GM18858 (cell line): ENCODE results near the gene MYOM3.

Source experiments
- ATAC-seq: cut with Tn5 transposase; IDR thresholded peaks from one replicate; pipeline ENCODE4 v1.9.1; 2021; ENCODE audit not compliant: unreplicated experiment

The MYOM3 gene

DNA sequence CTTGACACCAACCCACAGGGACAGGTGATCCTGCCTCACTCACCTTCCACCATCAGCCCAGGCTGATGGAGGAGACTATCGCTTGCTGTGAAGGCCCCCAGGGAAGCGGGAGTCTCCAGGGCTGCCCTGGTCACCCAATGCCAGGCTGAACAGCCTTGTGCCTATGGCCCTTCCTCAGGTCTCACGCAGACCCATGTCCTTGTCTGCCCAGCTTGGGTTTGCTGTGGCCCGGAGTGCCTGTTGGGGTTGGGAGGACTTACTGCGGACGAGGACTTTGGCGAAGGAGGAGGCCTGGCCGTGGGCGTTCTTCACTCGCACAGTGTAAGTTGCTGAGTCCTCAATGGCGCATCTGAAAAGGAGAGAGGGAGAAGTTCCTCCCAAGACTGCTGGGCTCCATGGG lies 14.3 kb downstream of the MYOM3 start:
- ATAC-seq, result no peak

DNA sequence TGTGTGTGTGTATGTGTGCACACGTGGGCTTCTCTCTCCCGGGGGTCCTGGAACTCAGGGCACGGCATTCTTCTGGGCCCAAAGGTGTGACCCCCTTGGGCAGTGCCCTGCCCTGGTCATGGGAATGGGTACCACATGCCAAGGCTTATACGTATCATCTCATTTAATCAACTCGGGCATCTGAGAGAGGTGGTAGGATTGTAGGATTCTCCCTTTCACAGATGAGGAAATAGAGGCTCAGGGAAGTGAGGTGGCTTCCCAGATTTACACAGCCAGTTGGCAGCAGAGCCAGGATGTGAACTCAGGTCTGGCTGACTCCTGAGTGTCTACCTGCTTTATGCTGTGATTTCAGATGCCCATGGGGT lies 15.2 kb downstream of the MYOM3 start:
- ATAC-seq, result no peak

DNA sequence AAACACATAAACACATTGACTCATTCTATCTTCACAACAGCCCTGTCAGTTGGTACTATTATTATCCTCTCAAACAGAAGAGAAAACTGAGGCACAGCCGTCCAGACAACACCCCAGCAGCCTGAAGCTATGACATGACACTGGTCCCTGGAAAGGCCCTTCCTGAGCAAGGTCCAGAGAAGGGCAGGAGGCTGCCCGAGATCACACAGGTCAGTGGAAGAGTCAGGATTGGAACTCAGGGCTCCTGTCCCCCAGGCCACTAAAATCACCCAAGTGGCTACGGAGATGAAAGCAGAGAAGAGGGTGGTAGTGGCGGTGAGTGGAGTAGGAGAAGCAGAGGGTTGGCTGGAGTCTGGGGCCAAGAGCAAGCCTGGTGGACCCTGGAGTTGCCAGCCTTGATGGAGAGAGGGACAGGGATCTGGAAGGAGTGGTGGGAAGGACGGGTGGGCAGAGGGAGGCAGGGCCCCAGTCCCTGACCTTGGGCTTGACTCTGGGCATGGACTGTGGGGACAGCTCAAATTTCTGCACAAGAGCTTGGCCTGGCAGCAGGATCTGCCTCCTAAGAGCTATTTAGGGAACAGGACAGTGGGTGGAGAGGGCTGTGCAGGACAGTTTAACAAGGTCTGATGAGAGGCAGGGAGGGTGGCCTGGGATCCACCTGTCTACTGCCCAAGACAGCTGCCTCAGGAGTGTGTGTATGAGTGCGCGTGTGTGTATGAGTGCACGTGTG lies 15.8 kb downstream of the MYOM3 start:
- no peak for ATAC-seq

GRCh38 chr1:24095140-24095859 lies 16.6 kb downstream of the MYOM3 start:
- no peak for ATAC-seq

GRCh38 chr1:24094554-24094953 lies 17.4 kb downstream of the MYOM3 start:
- ATAC-seq, result no peak

DNA sequence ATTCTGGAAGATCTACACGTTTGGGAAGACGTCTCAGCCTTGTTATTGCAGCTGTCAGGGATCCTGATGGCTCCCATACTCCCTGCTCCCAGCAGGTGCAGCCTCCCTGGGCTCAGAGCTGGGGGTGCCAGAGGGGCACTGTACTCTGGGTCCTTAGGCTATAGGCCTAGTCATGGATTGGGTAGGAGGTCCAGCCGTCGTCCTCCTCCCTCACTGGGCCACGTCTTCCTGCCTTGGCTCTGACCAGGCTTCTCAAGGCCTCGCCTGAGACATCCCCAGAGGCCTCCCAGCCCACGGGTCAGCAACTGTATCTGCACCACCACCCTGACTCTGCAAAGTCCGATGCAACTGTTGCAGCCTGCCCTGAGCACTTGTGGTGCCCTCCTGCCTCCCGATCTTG lies 18.2 kb downstream of the MYOM3 start:
- ATAC-seq, result no peak

DNA sequence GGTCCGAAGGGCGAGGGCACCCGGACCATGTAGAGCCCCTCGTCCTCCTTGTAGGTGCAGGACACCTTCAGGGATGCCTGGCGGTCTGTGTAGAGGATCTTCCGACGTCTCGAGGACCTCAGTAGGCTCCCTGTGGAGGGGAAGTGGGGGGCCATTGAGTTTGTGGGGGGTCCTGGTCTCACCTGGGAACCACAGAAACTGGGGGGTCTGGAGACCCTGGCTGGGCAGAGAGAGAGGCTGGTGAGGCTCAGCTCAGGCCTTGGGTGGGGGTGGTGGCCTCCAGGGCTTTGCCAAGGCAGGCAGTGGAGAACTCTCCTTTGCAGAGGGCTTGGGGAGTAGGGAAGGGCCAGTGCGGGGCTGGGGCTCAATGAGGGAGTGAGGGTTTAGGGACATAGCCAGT lies 19.0 kb downstream of the MYOM3 start:
- ATAC-seq, result no peak

- ATAC-seq, result no peak
Measured at GRCh38 chr1:24091971-24092482, 19.9 kb downstream of the MYOM3 start.

- ATAC-seq, result no peak
Measured at GRCh38 chr1:24090736-24091135, 21.2 kb downstream of the MYOM3 start.

DNA sequence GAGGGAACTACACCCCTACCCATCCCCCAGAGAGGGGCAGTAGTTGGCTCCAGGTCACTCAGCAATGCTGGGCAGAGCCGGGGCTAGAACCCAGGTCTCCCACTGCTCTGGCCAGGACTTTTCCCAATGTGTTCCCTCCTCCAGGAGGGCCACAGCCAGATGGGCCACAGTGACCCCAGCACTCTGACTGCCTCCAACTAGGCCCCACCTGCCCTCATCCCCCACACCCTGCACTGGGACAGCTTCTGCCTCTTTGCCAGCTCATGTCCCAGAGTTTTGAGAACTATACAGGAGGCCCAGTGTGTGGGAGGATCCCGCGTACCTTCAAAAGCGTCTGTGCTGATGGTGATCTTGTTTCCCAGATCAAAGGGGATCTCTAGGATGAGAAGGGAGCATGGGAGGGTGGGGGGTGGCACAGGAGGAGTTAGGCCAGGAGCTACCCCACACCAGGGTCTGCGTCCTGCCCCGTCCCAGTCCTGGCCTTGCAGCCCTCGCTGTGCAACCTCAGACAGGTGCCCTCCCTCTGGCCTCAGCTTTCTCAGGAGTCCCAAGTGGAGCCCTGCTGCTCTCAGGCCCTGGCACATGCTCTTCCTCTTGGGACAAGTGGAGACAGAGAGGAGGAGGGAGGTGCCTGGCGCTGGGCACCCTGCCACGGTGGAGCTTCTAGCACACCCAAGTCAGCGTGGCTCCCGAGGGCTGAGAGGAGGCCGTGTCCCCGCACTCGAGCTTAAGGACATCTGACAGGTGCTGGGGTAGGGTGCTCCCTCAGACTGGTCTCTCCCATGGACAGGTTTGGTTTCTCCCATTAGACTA lies 22.0 kb downstream of the MYOM3 start:
- ATAC-seq, result no peak

GRCh38 chr1:24089027-24089742 lies 22.8 kb downstream of the MYOM3 start:
- no peak for ATAC-seq

- ATAC-seq, result no peak
Measured at GRCh38 chr1:24086466-24086865, 25.5 kb downstream of the MYOM3 start.

- no peak for ATAC-seq
Measured at GRCh38 chr1:24085546-24085945, 26.4 kb downstream of the MYOM3 start.

DNA sequence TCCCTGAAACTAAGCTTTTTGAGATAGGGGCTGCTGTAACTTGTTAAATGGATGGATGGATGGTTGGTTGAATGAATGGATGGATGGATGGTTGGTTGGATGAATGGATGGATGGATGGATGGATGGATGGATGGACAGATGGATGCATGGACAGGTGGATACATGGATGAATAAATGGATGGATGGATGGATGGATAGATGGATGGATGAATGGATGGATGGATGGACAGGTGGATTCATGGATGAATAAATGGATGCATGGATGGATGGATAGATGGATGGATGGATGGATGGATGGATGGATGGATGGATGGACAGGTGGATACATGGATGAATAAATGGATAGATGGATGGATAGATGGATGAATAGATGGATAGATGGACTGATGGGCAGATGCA lies 26.9 kb downstream of the MYOM3 start:
- ATAC-seq, result no peak

GRCh38 chr1:24084050-24084449 lies 27.9 kb downstream of the MYOM3 start:
- ATAC-seq, result no peak

DNA sequence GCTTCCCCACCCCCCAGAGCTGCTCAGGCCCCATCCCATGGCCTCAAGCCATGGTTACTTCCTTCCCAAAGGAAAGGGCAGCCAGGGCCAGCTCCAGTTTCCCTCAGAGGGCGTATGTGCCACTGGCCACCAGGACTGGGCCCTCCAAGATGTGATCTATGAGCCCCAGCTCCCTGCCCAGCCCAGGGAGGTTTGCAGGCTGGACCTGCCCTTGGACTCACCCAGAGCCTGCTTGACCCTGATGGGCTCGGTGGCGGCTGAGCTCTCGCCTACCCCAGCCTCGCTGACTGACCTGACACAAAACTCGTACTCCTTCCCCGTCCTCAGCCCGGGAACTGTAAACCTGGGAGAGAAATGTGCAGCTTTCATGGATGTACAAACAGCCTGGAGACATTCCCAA lies 29.6 kb downstream of the MYOM3 start:
- ATAC-seq, result no peak

GRCh38 chr1:24081190-24081589 lies 30.7 kb downstream of the MYOM3 start:
- no peak for ATAC-seq

GRCh38 chr1:24080131-24080530 lies 31.8 kb downstream of the MYOM3 start:
- no peak for ATAC-seq

- no peak for ATAC-seq
Measured at GRCh38 chr1:24077278-24077978, 34.5 kb downstream of the MYOM3 start.

DNA sequence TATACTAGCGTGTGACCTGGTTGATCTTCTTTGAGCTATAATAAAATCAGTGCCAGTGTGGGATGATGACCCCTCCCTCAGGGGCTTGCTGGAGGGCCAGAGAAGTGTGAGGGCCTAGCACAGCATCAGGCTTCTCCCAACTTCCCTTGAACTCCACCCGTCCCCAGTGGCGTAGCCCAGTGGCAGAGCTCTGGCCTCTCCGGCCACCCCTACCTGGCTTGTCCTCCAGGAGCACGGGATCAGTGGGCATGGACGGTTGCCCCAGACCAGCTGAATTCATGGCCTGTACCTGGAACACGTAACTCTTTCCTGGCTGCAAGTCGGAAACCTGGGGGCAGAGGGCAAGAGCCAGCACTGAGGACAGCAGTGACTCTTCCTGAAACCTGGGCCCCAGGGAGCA lies 36.0 kb downstream of the MYOM3 start:
- ATAC-seq, result no peak

- ATAC-seq, result no peak
Measured at GRCh38 chr1:24075590-24075854, 36.4 kb downstream of the MYOM3 start.
